Esophagus squamous epithelium (tissue), 4 donors: ENCODE results near the gene TK2.

Experiments used
- POLR2A ChIP-seq, 4 donors: fragments of 450-650 bp; IDR thresholded peaks; one replicate each; pipeline ENCODE4 v1.6.1; 2017; ENCODE audit warnings: antibody characterized with exemption in 4 of 4, mild to moderate bottlenecking in 4 of 4, moderate library complexity in 3 of 4
- TF ChIP-seq, protein P1 (sequence below), 6 experiments: fragments of 450-650 bp in 4 of 6; fragments of 200-600 bp in 2 of 6; sonication (generic) in 2 of 6; IDR thresholded peaks; one replicate each; pipeline ENCODE4 v1.5.1; 2016 to 2019; ENCODE audit warnings: antibody characterized with exemption in 6 of 6, mild to moderate bottlenecking in 4 of 6, moderate library complexity in 4 of 6

DNA sequence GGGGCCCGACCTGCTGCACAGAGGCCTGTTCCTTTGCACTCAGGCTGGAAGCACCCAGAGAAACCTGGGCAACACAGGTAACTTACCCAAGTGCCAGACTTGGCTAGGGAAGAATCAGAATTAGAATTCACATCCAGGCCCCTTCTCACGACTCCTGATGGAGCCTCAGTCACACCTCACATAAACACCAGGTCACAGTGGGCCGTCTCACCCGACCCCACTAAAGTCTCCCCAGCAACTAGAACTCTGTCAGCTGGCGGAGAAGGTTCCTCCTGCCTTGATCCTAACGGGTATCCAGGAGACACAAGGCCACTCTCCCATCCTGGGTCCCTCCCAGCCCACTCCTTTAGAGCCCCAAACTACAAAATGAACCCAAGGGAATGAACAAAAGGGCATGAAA lies 6.4 kb downstream of the TK2 start:
- TF ChIP-seq, protein P1, sequence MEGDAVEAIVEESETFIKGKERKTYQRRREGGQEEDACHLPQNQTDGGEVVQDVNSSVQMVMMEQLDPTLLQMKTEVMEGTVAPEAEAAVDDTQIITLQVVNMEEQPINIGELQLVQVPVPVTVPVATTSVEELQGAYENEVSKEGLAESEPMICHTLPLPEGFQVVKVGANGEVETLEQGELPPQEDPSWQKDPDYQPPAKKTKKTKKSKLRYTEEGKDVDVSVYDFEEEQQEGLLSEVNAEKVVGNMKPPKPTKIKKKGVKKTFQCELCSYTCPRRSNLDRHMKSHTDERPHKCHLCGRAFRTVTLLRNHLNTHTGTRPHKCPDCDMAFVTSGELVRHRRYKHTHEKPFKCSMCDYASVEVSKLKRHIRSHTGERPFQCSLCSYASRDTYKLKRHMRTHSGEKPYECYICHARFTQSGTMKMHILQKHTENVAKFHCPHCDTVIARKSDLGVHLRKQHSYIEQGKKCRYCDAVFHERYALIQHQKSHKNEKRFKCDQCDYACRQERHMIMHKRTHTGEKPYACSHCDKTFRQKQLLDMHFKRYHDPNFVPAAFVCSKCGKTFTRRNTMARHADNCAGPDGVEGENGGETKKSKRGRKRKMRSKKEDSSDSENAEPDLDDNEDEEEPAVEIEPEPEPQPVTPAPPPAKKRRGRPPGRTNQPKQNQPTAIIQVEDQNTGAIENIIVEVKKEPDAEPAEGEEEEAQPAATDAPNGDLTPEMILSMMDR (IDR thresholded peaks at IDR 0.05): no peak
- no peak for TF ChIP-seq POLR2A (IDR thresholded peaks at IDR 0.05)
